Activated naive CD4-positive, alpha-beta T cell treated with anti-CD3 and anti-CD28 coated beads for 36 hours (primary cell): ENCODE measurements around the gene IFIH1. TPM values are rescaled to one million over a fixed set of nuclear protein-coding genes. Genes with fewer than 3 reads are reported as not detected.

Experiments
- CTCF ChIA-PET: fragments of 350-600 bp; sonication (Branson Sonifier 250); formaldehyde crosslinking; loops from one replicate; lab custom pipeline; 2021; ENCODE audit warnings: antibody characterized with exemption; lab: Charles Lee
- DNase-seq: peaks from one replicate; pipeline ENCODE4 v3.0.0-alpha.2; 2020
- H3K27ac Mint-ChIP-seq: one replicate; pipeline ENCODE4 v1.8.0; 2021; ENCODE audit warnings: mild to moderate bottlenecking, mixed read lengths
- H3K27me3 Mint-ChIP-seq: one replicate; pipeline ENCODE4 v1.8.0; 2021; ENCODE audit warnings: low read depth, mixed read lengths
- H3K36me3 Mint-ChIP-seq: one replicate; pipeline ENCODE4 v1.8.0; 2021; ENCODE audit warnings: low read depth, mixed read lengths
- H3K4me1 Mint-ChIP-seq: one replicate; pipeline ENCODE4 v1.8.0; 2021; ENCODE audit warnings: low read depth, mixed read lengths
- H3K4me3 Mint-ChIP-seq: one replicate; pipeline ENCODE4 v1.8.0; 2021; ENCODE audit warnings: mild to moderate bottlenecking, moderate library complexity, mixed read lengths
- H3K9me3 Mint-ChIP-seq: one replicate; pipeline ENCODE4 v1.8.0; 2021; ENCODE audit warnings: mixed read lengths
- intact Hi-C: fragments of 100-400 bp; cut with micrococcal nuclease; formaldehyde crosslinking; loops from one replicate; pipeline ENCODE4 v1.15.1; 2023
- total RNA-seq, 2 experiments: library from RNA; stranded (reverse); gene quantifications; one replicate each; pipeline ENCODE4 v1.2.3, GENCODE V29; 2021

IFIH1 gene
- total RNA-seq, 2 experiments from 2014 or later: 33.8 to 34.6 TPM

- CTCF ChIA-PET: interaction anchor here (1.2 to 2.3 kb wide), 3 partner anchors 15 to 62 kb away, joined by 3 to 10 read pairs (median 6); no protein-coding TSS in a partner anchor
- Mint-ChIP-seq H3K27me3 (no peaks in the 10 kb centered on the region), H3K9me3 (no peaks in the 10 kb centered on the region)
These were observed 35.6 kb downstream of the IFIH1 start for GRCh38 chr2:162282765-162283425.

GRCh38 chr2:162280654-162281053 is 37.8 kb downstream of the IFIH1 start:
- Mint-ChIP-seq H3K9me3 (no peaks in the 10 kb centered on the region), H3K36me3 (peaks cover 24% of the 10 kb centered on the region), H3K27ac (no peak overlapping the region), H3K27me3 (no peaks in the 10 kb centered on the region), H3K4me1 (no peaks in the 10 kb centered on the region), H3K4me3 (no peak overlapping the region)
- intact Hi-C loops: no loop called here
- no peak for DNase-seq
- CTCF ChIA-PET: interaction anchor here (0.7 to 2.1 kb wide), 5 partner anchors 17 to 125 kb away, joined by 3 to 8 read pairs (median 3); no protein-coding TSS in a partner anchor

More at GRCh38 chr2:162282765-162283425, 35.6 kb downstream of the IFIH1 start:
- intact Hi-C loops: no loop called here
- no peak overlapping the region for H3K27ac Mint-ChIP-seq
- no peak for DNase-seq
- H3K4me1 Mint-ChIP-seq: no peaks in the 10 kb centered on the region
- peaks cover 23% of the 10 kb centered on the region for H3K36me3 Mint-ChIP-seq
- H3K4me3 Mint-ChIP-seq: no peak overlapping the region

- H3K9me3 Mint-ChIP-seq: no peaks in the 10 kb centered on the region
- CTCF ChIA-PET: interaction anchor here (0.6 to 2.9 kb wide), 5 partner anchors 20 to 769 kb away, joined by 4 to 9 read pairs (median 4); no protein-coding TSS in a partner anchor
- no peaks in the 10 kb centered on the region for H3K4me1 Mint-ChIP-seq
- H3K27me3 Mint-ChIP-seq: no peaks in the 10 kb centered on the region
- H3K36me3 Mint-ChIP-seq: peaks cover 28% of the 10 kb centered on the region
- no peak for DNase-seq
- intact Hi-C loops: no loop called here
- H3K27ac Mint-ChIP-seq: no peak overlapping the region
- no peak overlapping the region for H3K4me3 Mint-ChIP-seq
These were observed 41.1 kb downstream of the IFIH1 start for GRCh38 chr2:162277381-162277780.

GRCh38 chr2:162267996-162268395 is 50.5 kb downstream of the IFIH1 start:
- intact Hi-C loops: no loop called here
- CTCF ChIA-PET: interaction anchor here (1.2 kb wide), 1 partner anchor 32 kb away, joined by 3 read pairs; no protein-coding TSS in a partner anchor
- Mint-ChIP-seq H3K27ac (no peak overlapping the region), H3K36me3 (peaks cover 39% of the 10 kb centered on the region), H3K9me3 (no peaks in the 10 kb centered on the region), H3K27me3 (no peaks in the 10 kb centered on the region), H3K4me3 (no peak overlapping the region), H3K4me1 (no peaks in the 10 kb centered on the region)
- no peak for DNase-seq

- H3K4me3 Mint-ChIP-seq: no peak overlapping the region
- peaks cover 37% of the 10 kb centered on the region for H3K36me3 Mint-ChIP-seq
- CTCF ChIA-PET: no interaction called here
- no peak overlapping the region for H3K27ac Mint-ChIP-seq
- H3K9me3 Mint-ChIP-seq: no peaks in the 10 kb centered on the region
- intact Hi-C loops: no loop called here
- H3K4me1 Mint-ChIP-seq: no peaks in the 10 kb centered on the region
- no peaks in the 10 kb centered on the region for H3K27me3 Mint-ChIP-seq
- DNase-seq: no peak
These were observed 51.0 kb downstream of the IFIH1 start for GRCh38 chr2:162267496-162267895.

GRCh38 chr2:162266460-162266760 is 52.1 kb downstream of the IFIH1 start:
- Mint-ChIP-seq H3K27me3 (no peaks in the 10 kb centered on the region), H3K9me3 (no peaks in the 10 kb centered on the region), H3K27ac (no peak overlapping the region), H3K36me3 (peaks cover 27% of the 10 kb centered on the region), H3K4me3 (no peak overlapping the region), H3K4me1 (peaks cover 3% of the 10 kb centered on the region)
- DNase-seq: no peak
- CTCF ChIA-PET: no interaction called here
- intact Hi-C loops: no loop called here

GRCh38 chr2:162265666-162266459 is 52.6 kb downstream of the IFIH1 start:
- peaks cover 24% of the 10 kb centered on the region for H3K36me3 Mint-ChIP-seq
- H3K9me3 Mint-ChIP-seq: no peaks in the 10 kb centered on the region

GRCh38 chr2:162261032-162261945 is 57.2 kb downstream of the IFIH1 start:
- Mint-ChIP-seq H3K4me1 (peaks cover 8% of the 10 kb centered on the region), H3K4me3 (no peak overlapping the region), H3K27me3 (peaks cover 11% of the 10 kb centered on the region), H3K36me3 (peaks cover 3% of the 10 kb centered on the region), H3K9me3 (no peaks in the 10 kb centered on the region), H3K27ac (no peak overlapping the region)
- CTCF ChIA-PET: interaction anchor here (0.6 to 1.1 kb wide), 2 partner anchors 19 to 36 kb away, joined by 3 read pairs; no protein-coding TSS in a partner anchor
- intact Hi-C loops: no loop called here
- no peak for DNase-seq

More at GRCh38 chr2:162265666-162266459, 52.6 kb downstream of the IFIH1 start:
- peaks cover 8% of the 10 kb centered on the region for H3K4me1 Mint-ChIP-seq
- CTCF ChIA-PET: no interaction called here
- DNase-seq: no peak
- H3K27me3 Mint-ChIP-seq: no peaks in the 10 kb centered on the region
- H3K4me3 Mint-ChIP-seq: no peak overlapping the region
- intact Hi-C loops: no loop called here
- H3K27ac Mint-ChIP-seq: no peak overlapping the region

- Mint-ChIP-seq H3K4me3 (no peak overlapping the region), H3K36me3 (no peaks in the 10 kb centered on the region), H3K27ac (no peak overlapping the region), H3K9me3 (no peaks in the 10 kb centered on the region), H3K27me3 (peaks cover 11% of the 10 kb centered on the region), H3K4me1 (peaks cover 8% of the 10 kb centered on the region)
- DNase-seq: no peak
- CTCF ChIA-PET: interaction anchor here (0.6 to 1.5 kb wide), 3 partner anchors 16 to 39 kb away, joined by 3 to 4 read pairs (median 3); no protein-coding TSS in a partner anchor
- intact Hi-C loops: no loop called here
These were observed 59.8 kb downstream of the IFIH1 start for GRCh38 chr2:162258686-162259085.

GRCh38 chr2:162258169-162258568 is 60.3 kb downstream of the IFIH1 start:
- CTCF ChIA-PET: interaction anchor here (0.6 to 1.5 kb wide), 3 partner anchors 16 to 59 kb away, joined by 3 to 4 read pairs (median 3); no protein-coding TSS in a partner anchor
- DNase-seq: no peak
- no peaks in the 10 kb centered on the region for H3K36me3 Mint-ChIP-seq
- H3K4me3 Mint-ChIP-seq: no peak overlapping the region
- no peak overlapping the region for H3K27ac Mint-ChIP-seq
- no peaks in the 10 kb centered on the region for H3K9me3 Mint-ChIP-seq
- H3K4me1 Mint-ChIP-seq: peaks cover 8% of the 10 kb centered on the region
- H3K27me3 Mint-ChIP-seq: peaks cover 11% of the 10 kb centered on the region
- intact Hi-C loops: no loop called here

GRCh38 chr2:162257425-162257824 is 61.1 kb downstream of the IFIH1 start:
- peaks cover 11% of the 10 kb centered on the region for H3K27me3 Mint-ChIP-seq
- no peaks in the 10 kb centered on the region for H3K9me3 Mint-ChIP-seq
- no peaks in the 10 kb centered on the region for H3K36me3 Mint-ChIP-seq
- intact Hi-C loops: no loop called here
- peaks cover 8% of the 10 kb centered on the region for H3K4me1 Mint-ChIP-seq
- H3K4me3 Mint-ChIP-seq: no peak overlapping the region
- DNase-seq: no peak
- CTCF ChIA-PET: interaction anchor here (0.6 to 1.5 kb wide), 2 partner anchors 38 to 58 kb away, joined by 3 to 4 read pairs; no protein-coding TSS in a partner anchor
- no peak overlapping the region for H3K27ac Mint-ChIP-seq
